T-cell (primary cell): Measurements from ENCODE around the gene ZFYVE9. TPM values are rescaled to one million over a fixed set of nuclear protein-coding genes. Genes with fewer than 3 reads are reported as not detected.
A peak's percentile ranks its signal among the peaks of the same experiment; 100 is the strongest.

Experiments
- ATAC-seq, 4 experiments: fragments of 200-7000 bp in 3 of 4; fragments of 150-1000 bp in 1 of 4; cut with Tn5 transposase; replicated peaks in 1 of 4; 1 replicate in 3 of 4; 2 replicates in 1 of 4; pipeline ENCODE4 v1.10.0; 2021; ENCODE audit warnings: moderate library complexity in 3 of 4, mild to moderate bottlenecking in 2 of 4, moderate number of reproducible peaks in 1 of 4
- CTCF ChIA-PET, 2 donors: fragments of 300-600 bp; sonication (Branson Sonifier 250); formaldehyde crosslinking; loops; one replicate each; lab custom pipeline; 2022; ENCODE audit warnings: antibody characterized with exemption in 2 of 2; lab: Charles Lee
- POLR2A ChIA-PET, 2 donors: fragments of 300-600 bp; sonication (Branson Sonifier 250); formaldehyde crosslinking; loops; one replicate each; lab custom pipeline; 2022; ENCODE audit warnings: antibody characterized with exemption in 2 of 2; lab: Charles Lee
- DNase-seq, 35 experiments: peaks; one replicate each; pipeline versions ENCODE4 v3.0.0 to v3.0.0-alpha.2; 2013 to 2023
- H3K27ac ChIP-seq: one replicate; pipeline ENCODE4 v1.5.1; 2013; ENCODE audit warnings: low read length
- H3K27me3 ChIP-seq, 2 experiments: replicated peaks in 1 of 2; 1 replicate in 1 of 2; 2 replicates in 1 of 2; pipeline versions ENCODE4 v1.6.1 to v1.7.0; 2013; ENCODE audit warnings: low read length in 1 of 2, mixed read lengths in 1 of 2; ENCODE audit not compliant: control insufficient read depth in 2 of 2, insufficient read depth in 2 of 2; ENCODE audit errors: extremely low read depth in 1 of 2
- H3K36me3 ChIP-seq, 2 donors: 1 replicate in 1 of 2; 2 replicates in 1 of 2; pipeline versions ENCODE4 v1.6.1 to v1.7.0; 2013; ENCODE audit warnings: low read length in 1 of 2; ENCODE audit not compliant: control insufficient read depth in 2 of 2, insufficient read depth in 1 of 2; ENCODE audit errors: extremely low read depth in 1 of 2
- H3K4me1 ChIP-seq, 2 experiments: 1 replicate in 1 of 2; 2 replicates in 1 of 2; pipeline versions ENCODE4 v1.6.1 to v1.7.0; 2013; ENCODE audit warnings: low read length in 2 of 2, mixed read lengths in 1 of 2; ENCODE audit not compliant: insufficient read depth in 2 of 2, control insufficient read depth in 1 of 2; ENCODE audit errors: extremely low read depth in 1 of 2
- H3K4me3 ChIP-seq, 2 donors: 1 replicate in 1 of 2; 2 replicates in 1 of 2; pipeline versions ENCODE4 v1.5.1 to v1.7.0; 2013; ENCODE audit warnings: mild to moderate bottlenecking in 2 of 2, low read length in 1 of 2, moderate library complexity in 1 of 2; ENCODE audit not compliant: control insufficient read depth in 1 of 2; ENCODE audit errors: extremely low read depth in 1 of 2
- H3K9me3 ChIP-seq: 2 replicates; pipeline ENCODE4 v1.7.0; 2013
- H3K27ac Mint-ChIP-seq, 2 donors: one replicate each; pipeline ENCODE4 v1.8.0; 2020 to 2021; ENCODE audit warnings: mild to moderate bottlenecking in 2 of 2, mixed read lengths in 2 of 2
- H3K27me3 Mint-ChIP-seq, 2 donors: one replicate each; pipeline ENCODE4 v1.8.0; 2021 to 2022; ENCODE audit warnings: mixed read lengths in 2 of 2
- H3K36me3 Mint-ChIP-seq: one replicate; pipeline ENCODE4 v1.8.0; 2021; ENCODE audit warnings: mixed read lengths
- H3K4me1 Mint-ChIP-seq, 3 donors: one replicate each; pipeline ENCODE4 v1.8.0; 2020 to 2022; ENCODE audit warnings: mixed read lengths in 3 of 3, mild to moderate bottlenecking in 1 of 3
- H3K4me3 Mint-ChIP-seq, 3 donors: one replicate each; pipeline ENCODE4 v1.8.0; 2020 to 2022; ENCODE audit warnings: mild to moderate bottlenecking in 3 of 3, mixed read lengths in 3 of 3, moderate library complexity in 3 of 3
- H3K9me3 Mint-ChIP-seq, 3 donors: one replicate each; pipeline ENCODE4 v1.8.0; 2020 to 2022; ENCODE audit warnings: mixed read lengths in 3 of 3
- WGBS: methylation state at CpG from one replicate; pipeline ENCODE4 v1.1.5; 2013; ENCODE audit warnings: missing lambda C conversion rate; ENCODE audit not compliant: insufficient coverage; 5-methylcytosine and 5-hydroxymethylcytosine counted together
- total RNA-seq, 35 experiments: library from RNA in 6 of 35; stranded (reverse) in 6 of 35; fragments of 120-200 nt in 1 of 35; gene quantifications; one replicate each; pipeline versions ENCODE4 v1.2.1 to v1.2.4 and lab custom pipeline; 2013 to 2026

ZFYVE9 gene
- total RNA-seq, 5 donors from 2014 or later (not counting 1 experiment from before 2014, with no cell fraction given), result 6.5 to 9.0 (median 8.7) TPM

- H3K9me3 Mint-ChIP-seq, result no peaks in the 10 kb centered on the region
- Histone ChIP-seq H3K4me1 (no peaks in the 10 kb centered on the region), H3K27ac (no peak overlapping the region), H3K27me3 (no peaks in the 10 kb centered on the region), H3K36me3 (no peaks in the 10 kb centered on the region), H3K4me3 (no peak overlapping the region), H3K9me3 (no peaks in the 10 kb centered on the region)
- POLR2A ChIA-PET, result no interaction called here
- H3K4me3 Mint-ChIP-seq, result no peak overlapping the region
- no peak overlapping the region for H3K27ac Mint-ChIP-seq
- no peak for ATAC-seq
- WGBS, result no CpG with 5 or more reads among the region's 2 CpGs
- CTCF ChIA-PET, result no interaction called here
- peaks cover 0 to 2% (median 0%) of the 10 kb centered on the region in 3 donors for H3K4me1 Mint-ChIP-seq
- H3K27me3 Mint-ChIP-seq, result no peaks in the 10 kb centered on the region
- no peak for DNase-seq
- no peaks in the 10 kb centered on the region for H3K36me3 Mint-ChIP-seq
These were observed 50.1 kb downstream of the ZFYVE9 start for GRCh38 chr1:52192024-52192423.

- no CpG with 5 or more reads among the region's 1 CpG for WGBS
- H3K4me1 Mint-ChIP-seq, result peaks cover 0 to 2% (median 0%) of the 10 kb centered on the region in 3 donors
- Histone ChIP-seq H3K27ac (no peak overlapping the region), H3K9me3 (no peaks in the 10 kb centered on the region), H3K4me1 (no peaks in the 10 kb centered on the region), H3K36me3 (no peaks in the 10 kb centered on the region), H3K27me3 (no peaks in the 10 kb centered on the region), H3K4me3 (no peak overlapping the region)
- H3K27me3 Mint-ChIP-seq, result no peaks in the 10 kb centered on the region
- CTCF ChIA-PET, result no interaction called here
- H3K4me3 Mint-ChIP-seq, result no peak overlapping the region
- no peaks in the 10 kb centered on the region for H3K36me3 Mint-ChIP-seq
- POLR2A ChIA-PET, result no interaction called here
- ATAC-seq, result no peak
- H3K9me3 Mint-ChIP-seq, result no peaks in the 10 kb centered on the region
- DNase-seq, result no peak
- no peak overlapping the region for H3K27ac Mint-ChIP-seq
These were observed 50.5 kb downstream of the ZFYVE9 start for GRCh38 chr1:52192436-52192835.

- no peak for DNase-seq
- no peaks in the 10 kb centered on the region for H3K9me3 ChIP-seq
- no peak for ATAC-seq
- no peaks in the 10 kb centered on the region for H3K27me3 Mint-ChIP-seq
- H3K27ac Mint-ChIP-seq, result no peak overlapping the region
- no peaks in the 10 kb centered on the region for H3K27me3 ChIP-seq
- no peak overlapping the region for H3K4me3 ChIP-seq
- H3K4me1 ChIP-seq, result no peaks in the 10 kb centered on the region
- H3K27ac ChIP-seq, result no peak overlapping the region
- peaks cover 0 to 2% (median 0%) of the 10 kb centered on the region in 3 donors for H3K4me1 Mint-ChIP-seq
- ChIA-PET POLR2A (no interaction called here), CTCF (no interaction called here)
- no peaks in the 10 kb centered on the region for H3K9me3 Mint-ChIP-seq
- no peak overlapping the region for H3K4me3 Mint-ChIP-seq
- no peaks in the 10 kb centered on the region for H3K36me3 Mint-ChIP-seq
- no peaks in the 10 kb centered on the region for H3K36me3 ChIP-seq
- WGBS, result 90% methylated on average over 2 of the region's 7 CpGs
These were observed 52.1 kb downstream of the ZFYVE9 start for GRCh38 chr1:52193985-52194384.

GRCh38 chr1:52195161-52195560 is 53.3 kb downstream of the ZFYVE9 start:
- Mint-ChIP-seq H3K36me3 (no peaks in the 10 kb centered on the region), H3K4me1 (peaks cover 0 to 2% (median 0%) of the 10 kb centered on the region in 3 donors), H3K9me3 (peaks cover 0 to 5% (median 3%) of the 10 kb centered on the region in 3 donors), H3K27me3 (no peaks in the 10 kb centered on the region), H3K4me3 (no peak overlapping the region), H3K27ac (no peak overlapping the region)
- no peak overlapping the region for H3K27ac ChIP-seq
- no peaks in the 10 kb centered on the region for H3K4me1 ChIP-seq
- no peak overlapping the region for H3K4me3 ChIP-seq
- H3K9me3 ChIP-seq, result no peaks in the 10 kb centered on the region
- no peaks in the 10 kb centered on the region for H3K27me3 ChIP-seq
- H3K36me3 ChIP-seq, result no peaks in the 10 kb centered on the region
- no peak for DNase-seq
- no CpG with 5 or more reads among the region's 1 CpG for WGBS
- no peak for ATAC-seq
- CTCF ChIA-PET, result no interaction called here
- POLR2A ChIA-PET, result no interaction called here

- POLR2A ChIA-PET, result no interaction called here
- H3K27me3 ChIP-seq, result no peaks in the 10 kb centered on the region
- H3K27ac ChIP-seq, result no peak overlapping the region
- H3K36me3 Mint-ChIP-seq, result peaks cover 10% of the 10 kb centered on the region
- H3K4me3 ChIP-seq, result no peak overlapping the region
- no peak overlapping the region for H3K4me3 Mint-ChIP-seq
- H3K9me3 ChIP-seq, result no peaks in the 10 kb centered on the region
- H3K4me1 ChIP-seq, result no peaks in the 10 kb centered on the region
- H3K27me3 Mint-ChIP-seq, result peaks cover 0 to 4% of the 10 kb centered on the region in 2 donors
- DNase-seq, result no peak
- H3K36me3 ChIP-seq, result no peaks in the 10 kb centered on the region
- peaks cover 8 to 13% (median 11%) of the 10 kb centered on the region in 3 donors for H3K4me1 Mint-ChIP-seq
- H3K9me3 Mint-ChIP-seq, result peaks cover 0 to 11% (median 7%) of the 10 kb centered on the region in 3 donors
- no peak for ATAC-seq
- H3K27ac Mint-ChIP-seq, result no peak overlapping the region
- WGBS, result 88% methylated on average over 4 of the region's 7 CpGs
- CTCF ChIA-PET, result interaction anchor here in 1 of 2 donors (0.7 kb wide), 1 partner anchor 126 kb away, joined by 8 read pairs; no protein-coding TSS in a partner anchor
These were observed 62.2 kb downstream of the ZFYVE9 start for GRCh38 chr1:52203935-52204625.

GRCh38 chr1:52204696-52205095 is 62.8 kb downstream of the ZFYVE9 start:
- H3K36me3 Mint-ChIP-seq, result peaks cover 10% of the 10 kb centered on the region
- peaks cover 0 to 7% (median 4%) of the 10 kb centered on the region in 3 donors for H3K9me3 Mint-ChIP-seq
- H3K27ac Mint-ChIP-seq, result no peak overlapping the region
- no peaks in the 10 kb centered on the region for H3K4me1 ChIP-seq
- ChIA-PET POLR2A (no interaction called here), CTCF (interaction anchor here in 1 of 2 donors (0.7 kb wide), 1 partner anchor 126 kb away, joined by 8 read pairs; no protein-coding TSS in a partner anchor)
- H3K36me3 ChIP-seq, result no peaks in the 10 kb centered on the region
- no peak overlapping the region for H3K4me3 ChIP-seq
- no peaks in the 10 kb centered on the region for H3K27me3 ChIP-seq
- peaks cover 0 to 4% of the 10 kb centered on the region in 2 donors for H3K27me3 Mint-ChIP-seq
- no peaks in the 10 kb centered on the region for H3K9me3 ChIP-seq
- DNase-seq, result peak in 1 of 35 experiments; percentile 12
- H3K4me1 Mint-ChIP-seq, result peaks cover 8 to 13% (median 11%) of the 10 kb centered on the region in 3 donors
- ATAC-seq, result no peak
- no peak overlapping the region for H3K4me3 Mint-ChIP-seq
- no CpG with 5 or more reads among the region's 5 CpGs for WGBS
- no peak overlapping the region for H3K27ac ChIP-seq
